GM15510 (cell line): ENCODE measurements around the gene CCDC177.

Experiments
- POLR2A ChIP-seq: IDR thresholded peaks from 3 replicates; pipeline ENCODE4 v1.6.1; 2011; ENCODE audit warnings: borderline replicate concordance; ENCODE audit not compliant: insufficient read length; ENCODE audit errors: extremely low read depth

Gene CCDC177

DNA sequence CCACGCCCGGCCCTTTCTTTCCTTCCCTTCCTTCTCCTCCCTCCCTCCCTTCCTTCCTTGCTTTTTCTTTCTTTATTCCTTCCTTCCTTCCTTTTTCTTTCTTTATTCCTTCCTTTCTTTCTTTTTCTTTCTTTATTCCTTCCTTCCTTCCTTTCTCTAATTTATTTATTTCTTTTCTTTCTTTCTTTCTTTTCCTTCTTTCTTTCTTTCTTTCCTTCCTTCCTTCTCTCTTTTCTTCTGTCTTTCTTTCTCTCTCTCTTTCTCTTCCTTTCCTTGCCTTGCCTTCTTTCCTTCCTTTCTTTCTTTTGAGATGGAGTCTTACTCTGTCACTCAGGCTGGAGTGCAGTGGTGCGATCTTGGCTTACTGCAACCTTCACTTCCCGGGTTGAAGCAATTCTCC lies 15.9 kb downstream of the CCDC177 start:
- no peak for TF ChIP-seq POLR2A

GRCh38 chr14:69554500-69554899 lies 20.2 kb downstream of the CCDC177 start:
- TF ChIP-seq POLR2A, result no peak

DNA sequence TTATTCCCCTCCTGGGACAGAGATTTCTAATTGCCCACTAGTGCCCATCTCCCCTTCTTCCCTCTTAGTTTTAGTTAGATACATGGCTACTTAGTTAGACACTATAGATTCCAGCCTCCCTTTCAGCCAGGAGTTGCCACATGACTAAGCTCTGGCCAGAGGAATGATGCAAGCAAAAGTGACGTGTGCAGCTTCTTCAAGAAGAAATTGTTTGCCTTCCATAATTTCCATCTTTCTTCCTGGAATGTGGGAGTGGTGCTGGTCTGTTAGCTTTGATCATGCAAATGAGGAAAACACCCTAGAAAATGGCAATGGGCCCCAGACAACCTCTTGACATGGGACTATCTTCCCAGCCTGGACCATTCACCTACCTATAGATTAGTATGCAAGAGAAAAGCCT lies 21.4 kb downstream of the CCDC177 start:
- no peak for TF ChIP-seq POLR2A

DNA sequence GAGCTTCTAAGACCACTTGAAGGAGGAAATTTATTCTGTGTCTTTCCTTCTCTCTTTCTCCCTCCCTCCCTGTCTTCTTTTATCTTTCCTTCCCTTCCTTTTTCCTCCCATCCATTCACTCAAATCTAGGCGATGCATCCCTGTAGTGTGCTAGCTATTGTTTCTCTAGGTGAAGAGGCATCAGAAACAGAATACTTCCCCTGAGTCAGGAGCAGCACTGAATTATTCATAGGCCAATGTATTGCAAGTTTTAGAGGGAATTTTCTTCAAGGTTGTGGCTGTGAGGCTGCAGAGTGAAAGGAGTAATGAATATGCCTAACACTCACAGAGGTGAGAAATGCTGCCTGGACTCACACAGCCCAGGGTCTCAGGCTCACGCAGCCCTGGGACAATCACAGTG lies 23.2 kb downstream of the CCDC177 start:
- no peak for TF ChIP-seq POLR2A

DNA sequence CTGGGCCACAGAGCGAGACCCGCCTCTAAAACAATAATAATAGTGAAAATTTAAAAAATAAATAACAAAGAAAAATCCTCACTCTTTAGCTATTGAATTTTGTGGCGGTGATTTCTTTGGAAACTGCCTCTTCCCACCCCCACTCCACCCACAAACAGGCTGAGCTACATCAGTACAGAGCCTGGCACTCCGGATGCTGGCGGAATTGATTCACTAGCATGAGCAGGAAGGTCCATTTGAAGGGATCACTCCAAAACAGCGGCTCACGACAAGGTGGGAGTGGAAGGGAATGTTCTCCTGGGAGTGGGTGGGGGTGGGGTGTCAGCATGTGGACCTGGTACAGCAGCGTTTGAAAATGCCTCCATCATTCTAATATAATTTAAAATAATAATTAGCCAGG lies 26.1 kb downstream of the CCDC177 start:
- TF ChIP-seq POLR2A, result no peak

DNA sequence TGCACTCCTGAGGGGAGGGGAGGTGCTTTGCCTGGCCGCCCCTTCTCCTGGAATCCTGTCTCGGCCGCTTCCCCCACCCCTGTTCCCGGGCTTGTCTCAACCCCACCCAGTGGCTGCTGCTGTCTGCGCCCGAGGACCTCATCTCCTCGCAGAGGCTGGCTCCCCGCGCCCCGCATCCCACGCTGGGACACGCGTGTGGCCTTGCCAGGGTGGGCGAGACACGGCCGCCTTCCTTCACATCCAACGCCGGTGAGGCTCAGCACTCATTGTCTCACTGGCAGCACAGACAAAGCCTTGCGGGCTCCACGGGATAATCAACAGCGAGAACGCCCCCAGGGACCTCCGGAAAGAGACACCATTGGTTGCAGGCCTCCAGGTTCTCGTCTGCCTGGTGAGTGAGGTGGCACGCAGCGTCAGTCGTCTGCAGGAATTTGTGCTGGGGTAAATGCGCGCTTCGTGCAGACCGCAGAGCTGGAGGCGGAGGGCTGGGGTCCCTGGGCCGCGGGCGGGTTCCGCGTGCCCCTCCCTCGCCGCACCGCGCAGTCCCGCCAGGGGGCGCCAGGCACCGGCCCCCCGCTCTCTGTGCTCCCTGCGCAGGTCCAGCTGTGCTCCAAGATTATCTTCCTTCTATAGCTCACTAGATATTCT lies 26.8 kb downstream of the CCDC177 start:
- TF ChIP-seq POLR2A, result no peak

- no peak for TF ChIP-seq POLR2A
These were observed 31.1 kb downstream of the CCDC177 start for GRCh38 chr14:69543341-69544115.

GRCh38 chr14:69542311-69542710 lies 32.4 kb downstream of the CCDC177 start:
- TF ChIP-seq POLR2A, result no peak

DNA sequence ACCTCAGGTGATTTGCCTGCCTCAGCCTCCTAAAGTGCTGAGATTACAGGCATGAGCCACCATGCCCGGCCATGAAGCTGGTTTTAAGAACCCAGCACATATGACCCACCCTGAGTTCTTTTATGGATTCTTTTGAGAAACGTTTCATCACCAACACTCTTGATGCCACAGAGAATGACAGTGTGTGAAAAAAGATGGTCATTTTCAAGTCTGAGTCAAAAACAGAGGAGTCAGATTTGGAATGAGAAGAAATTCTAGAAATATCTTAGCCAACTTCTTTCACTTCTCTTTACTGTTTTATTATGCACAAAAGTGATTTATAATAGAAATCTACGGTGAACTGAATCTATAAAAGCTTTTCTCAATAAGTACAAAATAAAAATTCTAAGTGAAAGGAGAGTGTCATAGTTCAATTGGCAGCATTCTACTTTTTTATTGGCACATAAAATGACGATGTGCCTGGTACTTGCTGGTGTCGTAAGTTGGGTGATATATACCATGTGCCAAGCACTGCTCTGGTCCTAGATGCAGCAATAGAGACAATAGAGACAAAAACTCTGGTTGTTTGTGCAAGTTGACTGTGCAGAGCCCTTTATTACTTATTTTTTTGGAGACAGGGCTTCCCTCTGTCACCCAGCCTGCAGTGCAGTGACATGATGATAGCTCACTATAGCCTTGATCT lies 33.9 kb downstream of the CCDC177 start:
- TF ChIP-seq POLR2A, result no peak

DNA sequence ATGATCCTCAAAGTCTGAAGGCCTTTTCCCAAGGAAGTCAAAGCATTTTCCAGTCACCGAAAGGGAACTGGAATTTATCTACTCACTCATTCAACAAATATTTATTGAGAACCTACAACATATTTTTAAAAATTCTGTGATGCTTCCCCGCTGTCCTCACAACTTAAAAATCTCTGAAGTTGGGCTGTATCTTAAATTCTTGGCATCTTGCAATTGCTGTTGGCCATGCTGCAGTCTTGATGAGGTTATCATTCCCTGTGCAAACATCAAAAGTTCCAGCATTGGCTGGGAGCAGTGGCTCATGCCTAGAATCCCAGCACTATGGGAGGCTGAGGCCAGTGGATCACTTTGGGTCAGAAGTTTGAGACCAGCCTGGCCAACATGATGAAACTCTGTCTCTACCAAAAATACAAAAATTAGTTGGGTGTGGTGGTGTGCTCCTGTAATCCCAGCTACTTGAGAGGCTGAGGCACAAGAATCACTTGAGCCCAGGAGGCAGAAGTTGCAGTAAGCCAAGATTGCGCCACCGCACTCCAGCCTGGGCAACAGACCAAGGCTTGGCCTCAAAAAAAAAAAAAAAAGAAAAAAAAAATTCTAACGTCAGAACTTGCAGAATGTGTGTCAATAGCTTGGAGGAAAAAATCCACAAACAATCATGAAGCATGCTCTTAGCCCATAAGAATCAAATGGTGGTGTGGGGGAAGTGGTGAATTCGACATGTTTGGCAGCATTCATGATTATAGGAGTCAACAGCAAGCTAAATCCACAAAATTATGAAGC lies 34.9 kb downstream of the CCDC177 start:
- no peak for TF ChIP-seq POLR2A

DNA sequence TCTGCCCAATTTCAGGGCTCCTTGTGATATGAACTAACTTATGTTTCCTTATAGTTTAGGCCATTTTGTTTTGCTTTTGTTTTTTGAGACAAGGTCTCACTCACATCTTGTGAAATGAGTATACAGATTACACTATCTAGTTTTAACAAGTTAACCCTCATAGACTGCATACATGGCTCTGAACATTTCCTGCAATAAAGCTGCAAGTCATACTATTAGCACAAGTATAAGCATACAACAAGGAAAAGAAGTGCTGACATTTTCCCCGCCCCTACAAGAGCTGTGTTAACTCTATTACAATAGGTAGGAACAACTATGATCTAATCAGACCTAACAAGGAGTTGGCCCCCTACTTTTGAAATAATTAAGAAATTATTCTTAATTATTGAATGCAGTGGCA lies 35.9 kb downstream of the CCDC177 start:
- TF ChIP-seq POLR2A, result no peak

DNA sequence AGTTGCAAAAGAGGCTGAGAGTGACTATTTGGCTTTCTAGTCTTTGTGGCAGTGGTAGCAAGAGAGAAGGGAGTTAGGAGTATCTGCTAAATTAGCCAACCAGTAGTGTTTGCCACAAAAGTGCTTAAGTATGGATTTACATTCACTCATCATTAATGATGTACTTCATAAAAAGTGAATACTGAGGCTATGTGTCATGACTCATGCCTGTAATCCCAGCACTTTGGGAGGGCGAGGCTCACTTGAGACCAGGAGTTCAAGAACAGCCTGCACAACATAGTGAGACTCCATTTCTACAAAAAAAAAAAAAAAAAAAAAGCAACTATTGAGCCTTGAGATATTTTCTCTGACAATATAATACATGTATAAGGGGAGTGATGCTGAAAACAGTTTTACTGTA lies 36.8 kb downstream of the CCDC177 start:
- TF ChIP-seq POLR2A, result no peak

GRCh38 chr14:69536971-69537370 lies 37.7 kb downstream of the CCDC177 start:
- no peak for TF ChIP-seq POLR2A

DNA sequence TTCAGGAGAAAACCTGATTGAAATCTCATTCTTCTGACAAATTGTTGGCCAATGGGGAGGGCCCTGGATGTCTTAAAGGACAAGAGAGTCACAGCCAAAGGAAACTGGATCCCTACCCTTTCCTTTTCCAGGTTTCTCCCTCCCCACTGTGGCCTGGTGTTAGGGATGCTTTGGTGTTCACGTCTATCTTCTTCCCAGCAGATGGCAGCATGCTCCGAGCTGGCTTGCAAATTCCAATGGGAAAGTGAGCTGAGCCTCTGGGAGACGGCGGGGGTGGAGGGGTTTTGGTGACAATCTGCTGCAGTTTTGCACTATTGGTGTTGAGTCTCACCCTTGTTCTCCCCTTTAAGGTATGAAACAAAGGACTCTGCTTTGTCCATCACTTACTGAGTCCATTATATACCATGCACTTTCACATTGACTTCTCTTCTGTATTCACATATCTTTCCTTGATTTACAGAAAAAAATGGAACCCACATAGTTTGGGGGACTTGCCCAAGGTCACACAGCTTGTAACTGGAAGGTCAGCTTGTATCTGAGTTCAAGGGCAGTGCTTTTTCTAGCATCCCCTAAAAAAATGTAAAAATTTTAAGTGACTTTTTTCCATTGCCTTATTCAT lies 39.3 kb downstream of the CCDC177 start:
- no peak for TF ChIP-seq POLR2A

GRCh38 chr14:69532561-69533340 lies 41.9 kb downstream of the CCDC177 start:
- TF ChIP-seq POLR2A, result no peak

- TF ChIP-seq POLR2A, result no peak
These were observed 43.5 kb downstream of the CCDC177 start for GRCh38 chr14:69531135-69531534.
